ENCODE measurements around the gene TDRD3. TPM values are rescaled to one million over a fixed set of nuclear protein-coding genes. Genes with fewer than 3 reads are reported as not detected.

Gene TDRD3
- total and polyA plus RNA-seq, 2 experiments from 2014 or later: 13.1 to 13.3 TPM

DNA sequence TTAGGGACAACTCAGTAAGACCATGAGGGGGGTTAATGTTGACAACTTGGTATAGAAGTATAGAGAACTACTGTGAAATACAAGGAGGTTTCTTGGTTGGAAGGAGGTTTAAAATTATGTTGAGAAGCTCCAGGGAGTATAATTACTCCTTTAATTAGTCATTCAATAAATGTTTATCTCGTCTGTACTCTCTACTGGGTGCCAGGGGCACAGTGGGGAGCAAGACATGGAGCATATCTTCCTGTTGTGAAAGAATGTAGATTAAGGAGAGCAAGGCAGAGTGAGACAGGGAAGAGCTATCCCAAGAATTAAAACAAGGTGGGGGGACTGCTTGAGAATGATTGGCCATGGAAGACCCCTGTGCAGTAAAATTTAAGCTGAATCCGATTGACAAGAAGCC lies 33.7 kb upstream of the TDRD3 start:
- Histone ChIP-seq H3K27ac (ENCODE audit: low read depth) (no peak overlapping the region), H4K20me1 (replicated peaks; ENCODE audit: insufficient read depth) (no peaks in the 10 kb centered on the region), H3K9me2 (ENCODE audit: insufficient read depth) (0 out of 2 replicates have a peak, but pooled peaks cover 5% of the 10 kb centered on the region), H3F3A (replicated peaks; ENCODE audit: low read depth) (no peaks in the 10 kb centered on the region), H3K4me3 (no peak overlapping the region), H3K4me1 (ENCODE audit: insufficient read depth) (no peaks in the 10 kb centered on the region), H3K79me2 (replicated peaks; ENCODE audit: insufficient read depth) (no peaks in the 10 kb centered on the region), H2AFZ (peak overlapping the region; percentile 74; the same call in 1 of the 2 replicates), H3K4me2 (no peak overlapping the region), H3K27me3 (ENCODE audit: insufficient read depth) (no peaks in the 10 kb centered on the region), H3K36me3 (ENCODE audit: insufficient read depth) (no peaks in the 10 kb centered on the region)
- no peak overlapping the region for H3K27ac Mint-ChIP-seq
- no peak for TF ChIP-seq CREB1 (CRISPR knock-in tag; IDR thresholded peaks at IDR 0.05; ENCODE audit: low read depth)
- TF ChIP-seq, protein P1, sequence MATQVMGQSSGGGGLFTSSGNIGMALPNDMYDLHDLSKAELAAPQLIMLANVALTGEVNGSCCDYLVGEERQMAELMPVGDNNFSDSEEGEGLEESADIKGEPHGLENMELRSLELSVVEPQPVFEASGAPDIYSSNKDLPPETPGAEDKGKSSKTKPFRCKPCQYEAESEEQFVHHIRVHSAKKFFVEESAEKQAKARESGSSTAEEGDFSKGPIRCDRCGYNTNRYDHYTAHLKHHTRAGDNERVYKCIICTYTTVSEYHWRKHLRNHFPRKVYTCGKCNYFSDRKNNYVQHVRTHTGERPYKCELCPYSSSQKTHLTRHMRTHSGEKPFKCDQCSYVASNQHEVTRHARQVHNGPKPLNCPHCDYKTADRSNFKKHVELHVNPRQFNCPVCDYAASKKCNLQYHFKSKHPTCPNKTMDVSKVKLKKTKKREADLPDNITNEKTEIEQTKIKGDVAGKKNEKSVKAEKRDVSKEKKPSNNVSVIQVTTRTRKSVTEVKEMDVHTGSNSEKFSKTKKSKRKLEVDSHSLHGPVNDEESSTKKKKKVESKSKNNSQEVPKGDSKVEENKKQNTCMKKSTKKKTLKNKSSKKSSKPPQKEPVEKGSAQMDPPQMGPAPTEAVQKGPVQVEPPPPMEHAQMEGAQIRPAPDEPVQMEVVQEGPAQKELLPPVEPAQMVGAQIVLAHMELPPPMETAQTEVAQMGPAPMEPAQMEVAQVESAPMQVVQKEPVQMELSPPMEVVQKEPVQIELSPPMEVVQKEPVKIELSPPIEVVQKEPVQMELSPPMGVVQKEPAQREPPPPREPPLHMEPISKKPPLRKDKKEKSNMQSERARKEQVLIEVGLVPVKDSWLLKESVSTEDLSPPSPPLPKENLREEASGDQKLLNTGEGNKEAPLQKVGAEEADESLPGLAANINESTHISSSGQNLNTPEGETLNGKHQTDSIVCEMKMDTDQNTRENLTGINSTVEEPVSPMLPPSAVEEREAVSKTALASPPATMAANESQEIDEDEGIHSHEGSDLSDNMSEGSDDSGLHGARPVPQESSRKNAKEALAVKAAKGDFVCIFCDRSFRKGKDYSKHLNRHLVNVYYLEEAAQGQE (IDR thresholded peaks at IDR 0.05; ENCODE audit: unreplicated experiment): no peak
- no peak for TF ChIP-seq ZNF114 (CRISPR knock-in tag; IDR thresholded peaks at IDR 0.05)
- TF ChIP-seq, protein P2, sequence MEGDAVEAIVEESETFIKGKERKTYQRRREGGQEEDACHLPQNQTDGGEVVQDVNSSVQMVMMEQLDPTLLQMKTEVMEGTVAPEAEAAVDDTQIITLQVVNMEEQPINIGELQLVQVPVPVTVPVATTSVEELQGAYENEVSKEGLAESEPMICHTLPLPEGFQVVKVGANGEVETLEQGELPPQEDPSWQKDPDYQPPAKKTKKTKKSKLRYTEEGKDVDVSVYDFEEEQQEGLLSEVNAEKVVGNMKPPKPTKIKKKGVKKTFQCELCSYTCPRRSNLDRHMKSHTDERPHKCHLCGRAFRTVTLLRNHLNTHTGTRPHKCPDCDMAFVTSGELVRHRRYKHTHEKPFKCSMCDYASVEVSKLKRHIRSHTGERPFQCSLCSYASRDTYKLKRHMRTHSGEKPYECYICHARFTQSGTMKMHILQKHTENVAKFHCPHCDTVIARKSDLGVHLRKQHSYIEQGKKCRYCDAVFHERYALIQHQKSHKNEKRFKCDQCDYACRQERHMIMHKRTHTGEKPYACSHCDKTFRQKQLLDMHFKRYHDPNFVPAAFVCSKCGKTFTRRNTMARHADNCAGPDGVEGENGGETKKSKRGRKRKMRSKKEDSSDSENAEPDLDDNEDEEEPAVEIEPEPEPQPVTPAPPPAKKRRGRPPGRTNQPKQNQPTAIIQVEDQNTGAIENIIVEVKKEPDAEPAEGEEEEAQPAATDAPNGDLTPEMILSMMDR (conservative IDR thresholded peaks at IDR 0.05; ENCODE audit: low read depth in 2 of 2): no peak
- TF ChIP-seq NANOG (IDR thresholded peaks at IDR 0.05; ENCODE audit: borderline replicate concordance): no peak
- TF ChIP-seq POLR2AphosphoS5 (IDR thresholded peaks at IDR 0.05; ENCODE audit: low read depth): no peak
- TF ChIP-seq, protein P3, sequence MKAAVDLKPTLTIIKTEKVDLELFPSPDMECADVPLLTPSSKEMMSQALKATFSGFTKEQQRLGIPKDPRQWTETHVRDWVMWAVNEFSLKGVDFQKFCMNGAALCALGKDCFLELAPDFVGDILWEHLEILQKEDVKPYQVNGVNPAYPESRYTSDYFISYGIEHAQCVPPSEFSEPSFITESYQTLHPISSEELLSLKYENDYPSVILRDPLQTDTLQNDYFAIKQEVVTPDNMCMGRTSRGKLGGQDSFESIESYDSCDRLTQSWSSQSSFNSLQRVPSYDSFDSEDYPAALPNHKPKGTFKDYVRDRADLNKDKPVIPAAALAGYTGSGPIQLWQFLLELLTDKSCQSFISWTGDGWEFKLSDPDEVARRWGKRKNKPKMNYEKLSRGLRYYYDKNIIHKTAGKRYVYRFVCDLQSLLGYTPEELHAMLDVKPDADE (IDR thresholded peaks at IDR 0.05): no peak
- TF ChIP-seq EZH2 (IDR thresholded peaks at IDR 0.05; ENCODE audit: low read depth, unreplicated experiment): no peak
- TF ChIP-seq ZNF331 (CRISPR knock-in tag; IDR thresholded peaks at IDR 0.05; ENCODE audit: low read depth): no peak
- TF ChIP-seq JUNB (IDR thresholded peaks at IDR 0.05; ENCODE audit: unreplicated experiment): no peak
- no peak for TF ChIP-seq EZH2phosphoT487 (IDR thresholded peaks at IDR 0.05; ENCODE audit: unreplicated experiment)
- TF ChIP-seq STAT1 (IDR thresholded peaks at IDR 0.05; ENCODE audit: unreplicated experiment): no peak
- TF ChIP-seq, protein P4, sequence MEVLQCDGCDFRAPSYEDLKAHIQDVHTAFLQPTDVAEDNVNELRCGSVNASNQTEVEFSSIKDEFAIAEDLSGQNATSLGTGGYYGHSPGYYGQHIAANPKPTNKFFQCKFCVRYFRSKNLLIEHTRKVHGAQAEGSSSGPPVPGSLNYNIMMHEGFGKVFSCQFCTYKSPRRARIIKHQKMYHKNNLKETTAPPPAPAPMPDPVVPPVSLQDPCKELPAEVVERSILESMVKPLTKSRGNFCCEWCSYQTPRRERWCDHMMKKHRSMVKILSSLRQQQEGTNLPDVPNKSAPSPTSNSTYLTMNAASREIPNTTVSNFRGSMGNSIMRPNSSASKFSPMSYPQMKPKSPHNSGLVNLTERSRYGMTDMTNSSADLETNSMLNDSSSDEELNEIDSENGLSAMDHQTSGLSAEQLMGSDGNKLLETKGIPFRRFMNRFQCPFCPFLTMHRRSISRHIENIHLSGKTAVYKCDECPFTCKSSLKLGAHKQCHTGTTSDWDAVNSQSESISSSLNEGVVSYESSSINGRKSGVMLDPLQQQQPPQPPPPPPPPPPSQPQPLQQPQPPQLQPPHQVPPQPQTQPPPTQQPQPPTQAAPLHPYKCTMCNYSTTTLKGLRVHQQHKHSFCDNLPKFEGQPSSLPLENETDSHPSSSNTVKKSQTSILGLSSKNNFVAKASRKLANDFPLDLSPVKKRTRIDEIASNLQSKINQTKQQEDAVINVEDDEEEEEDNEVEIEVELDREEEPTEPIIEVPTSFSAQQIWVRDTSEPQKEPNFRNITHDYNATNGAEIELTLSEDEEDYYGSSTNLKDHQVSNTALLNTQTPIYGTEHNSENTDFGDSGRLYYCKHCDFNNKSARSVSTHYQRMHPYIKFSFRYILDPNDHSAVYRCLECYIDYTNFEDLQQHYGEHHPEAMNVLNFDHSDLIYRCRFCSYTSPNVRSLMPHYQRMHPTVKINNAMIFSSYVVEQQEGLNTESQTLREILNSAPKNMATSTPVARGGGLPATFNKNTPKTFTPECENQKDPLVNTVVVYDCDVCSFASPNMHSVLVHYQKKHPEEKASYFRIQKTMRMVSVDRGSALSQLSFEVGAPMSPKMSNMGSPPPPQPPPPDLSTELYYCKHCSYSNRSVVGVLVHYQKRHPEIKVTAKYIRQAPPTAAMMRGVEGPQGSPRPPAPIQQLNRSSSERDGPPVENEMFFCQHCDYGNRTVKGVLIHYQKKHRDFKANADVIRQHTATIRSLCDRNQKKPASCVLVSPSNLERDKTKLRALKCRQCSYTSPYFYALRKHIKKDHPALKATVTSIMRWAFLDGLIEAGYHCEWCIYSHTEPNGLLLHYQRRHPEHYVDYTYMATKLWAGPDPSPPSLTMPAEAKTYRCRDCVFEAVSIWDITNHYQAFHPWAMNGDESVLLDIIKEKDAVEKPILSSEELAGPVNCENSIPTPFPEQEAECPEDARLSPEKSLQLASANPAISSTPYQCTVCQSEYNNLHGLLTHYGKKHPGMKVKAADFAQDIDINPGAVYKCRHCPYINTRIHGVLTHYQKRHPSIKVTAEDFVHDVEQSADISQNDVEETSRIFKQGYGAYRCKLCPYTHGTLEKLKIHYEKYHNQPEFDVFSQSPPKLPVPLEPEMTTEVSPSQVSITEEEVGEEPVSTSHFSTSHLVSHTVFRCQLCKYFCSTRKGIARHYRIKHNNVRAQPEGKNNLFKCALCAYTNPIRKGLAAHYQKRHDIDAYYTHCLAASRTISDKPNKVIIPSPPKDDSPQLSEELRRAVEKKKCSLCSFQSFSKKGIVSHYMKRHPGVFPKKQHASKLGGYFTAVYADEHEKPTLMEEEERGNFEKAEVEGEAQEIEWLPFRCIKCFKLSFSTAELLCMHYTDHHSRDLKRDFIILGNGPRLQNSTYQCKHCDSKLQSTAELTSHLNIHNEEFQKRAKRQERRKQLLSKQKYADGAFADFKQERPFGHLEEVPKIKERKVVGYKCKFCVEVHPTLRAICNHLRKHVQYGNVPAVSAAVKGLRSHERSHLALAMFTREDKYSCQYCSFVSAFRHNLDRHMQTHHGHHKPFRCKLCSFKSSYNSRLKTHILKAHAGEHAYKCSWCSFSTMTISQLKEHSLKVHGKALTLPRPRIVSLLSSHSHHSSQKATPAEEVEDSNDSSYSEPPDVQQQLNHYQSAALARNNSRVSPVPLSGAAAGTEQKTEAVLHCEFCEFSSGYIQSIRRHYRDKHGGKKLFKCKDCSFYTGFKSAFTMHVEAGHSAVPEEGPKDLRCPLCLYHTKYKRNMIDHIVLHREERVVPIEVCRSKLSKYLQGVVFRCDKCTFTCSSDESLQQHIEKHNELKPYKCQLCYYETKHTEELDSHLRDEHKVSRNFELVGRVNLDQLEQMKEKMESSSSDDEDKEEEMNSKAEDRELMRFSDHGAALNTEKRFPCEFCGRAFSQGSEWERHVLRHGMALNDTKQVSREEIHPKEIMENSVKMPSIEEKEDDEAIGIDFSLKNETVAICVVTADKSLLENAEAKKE (CRISPR knock-in tag; IDR thresholded peaks at IDR 0.05): no peak
- no peak for DNase-seq (ENCODE audit: low spot score)
- H3K4me3 Mint-ChIP-seq: no peak overlapping the region
- no peaks in the 10 kb centered on the region for H3K27me3 Mint-ChIP-seq (ENCODE audit: insufficient read depth, low read depth, poor library complexity)
- no peaks in the 10 kb centered on the region for H3K9me3 Mint-ChIP-seq
- H3K4me1 Mint-ChIP-seq: no peaks in the 10 kb centered on the region
- H3K36me3 Mint-ChIP-seq (ENCODE audit: low read depth): no peaks in the 10 kb centered on the region
- ATAC-seq: no peak

Measured in GM23338 (cell line).